ENCODE measurements around the gene GIMAP1. TPM values are rescaled to one million over a fixed set of nuclear protein-coding genes. Genes with fewer than 3 reads are reported as not detected.

The GIMAP1 gene
- total and polyA plus RNA-seq, 2 of the 8 experiments (the other 6 are each of a cell fraction or from before 2014, with no cell fraction given), result not detected

DNA sequence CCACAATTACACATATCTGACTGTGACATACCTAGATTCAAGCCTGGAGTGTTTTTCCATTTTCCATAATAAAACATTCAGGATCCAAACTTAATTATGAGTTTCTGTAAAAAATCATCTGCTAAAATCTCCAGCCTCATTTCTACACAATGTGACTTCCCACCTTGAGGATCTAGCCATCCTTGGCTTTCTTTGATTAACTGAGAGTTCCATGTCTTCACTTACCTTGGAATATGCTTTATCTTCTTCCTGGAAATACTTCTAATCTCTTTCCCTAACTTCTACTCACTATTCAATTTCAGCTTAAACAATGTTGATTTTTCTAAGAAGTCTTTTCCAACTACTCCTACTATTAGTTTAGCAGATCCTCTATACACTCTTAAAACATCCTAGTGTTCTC, 47.4 kb upstream of the GIMAP1 start:
- Histone ChIP-seq H3K9me3 (ENCODE audit: insufficient read depth in 2 of 2, low read depth in 1 of 2, low read length in 1 of 2) (peaks cover 0 to 3% of the 10 kb centered on the region in 2 experiments; a peak in 1 of 4 replicates), H3K9ac (replicated peaks in 1 of 4; ENCODE audit: extremely low read depth in 1 of 4, low read depth in 3 of 4, low read length in 3 of 4) (no peak overlapping the region), H3K14ac (ENCODE audit: insufficient read length) (no peak overlapping the region), H3K27ac (ENCODE audit: low read depth, low read length) (no peak overlapping the region), H3K23me2 (ENCODE audit: low read depth, low read length) (no peaks in the 10 kb centered on the region), H2AFZ (ENCODE audit: low read length) (no peak overlapping the region), H3K79me1 (ENCODE audit: low read depth, low read length) (no peaks in the 10 kb centered on the region), H2BK12ac (ENCODE audit: low read depth, low read length) (no peak overlapping the region), H2AK5ac (ENCODE audit: low read depth, low read length) (no peak overlapping the region), H3K79me2 (ENCODE audit: control insufficient read depth in 1 of 2, insufficient read depth in 2 of 2, low read length in 2 of 2) (no peaks in the 10 kb centered on the region), H3K23ac (ENCODE audit: insufficient read length) (no peak overlapping the region), H2BK20ac (ENCODE audit: low read length) (no peak overlapping the region), H4K20me1 (replicated peaks in 1 of 2; ENCODE audit: control insufficient read depth in 1 of 2, insufficient read depth in 2 of 2, low read length in 2 of 2) (no peaks in the 10 kb centered on the region), H2BK120ac (replicated peaks; ENCODE audit: low read depth, low read length) (no peak overlapping the region), H2BK5ac (ENCODE audit: low read depth, low read length) (no peak overlapping the region), H3K27me3 (replicated peaks in 1 of 4; ENCODE audit: control insufficient read depth in 3 of 4, extremely low read depth in 1 of 4, insufficient read depth in 3 of 4, low read length in 3 of 4) (no peaks in the 10 kb centered on the region), H3K4me2 (ENCODE audit: insufficient read depth in 1 of 2, low read depth in 2 of 2, low read length in 2 of 2) (no peak overlapping the region), H3K4me1 (replicated peaks in 1 of 4; ENCODE audit: control insufficient read depth in 3 of 4, insufficient read depth in 4 of 4, low read length in 3 of 4) (no peaks in the 10 kb centered on the region), H2BK15ac (ENCODE audit: low read length) (no peak overlapping the region), H4K8ac (ENCODE audit: extremely low read depth, insufficient read depth, low read length) (no peak overlapping the region), H3K18ac (ENCODE audit: extremely low read depth, low read length) (no peak overlapping the region), H3K56ac (replicated peaks; ENCODE audit: insufficient read length, low read depth, low read length) (no peak overlapping the region), H3K4me3 (ENCODE audit: extremely low read depth in 1 of 4, insufficient read depth in 2 of 4, low read depth in 3 of 4, low read length in 4 of 4) (no peak overlapping the region), H3K4ac (replicated peaks; ENCODE audit: insufficient read length, low read depth, low read length) (no peak overlapping the region), H4K91ac (replicated peaks; ENCODE audit: insufficient read length, low read length) (no peak overlapping the region), H4K5ac (ENCODE audit: insufficient read length, low read depth, low read length) (no peak overlapping the region), H3K36me3 (ENCODE audit: control insufficient read depth in 2 of 4, insufficient read depth in 4 of 4, low read length in 3 of 4) (no peaks in the 10 kb centered on the region)
- FAIRE-seq (no peak), DNase-seq (ENCODE audit: low read depth in 1 of 2, low spot score in 2 of 2) (no peak)
- CTCF ChIA-PET (ENCODE audit: partially characterized antibody), result interaction anchor here (0.8 to 1.2 kb wide), 2 partner anchors 10 to 21 kb away, joined by 3 to 4 read pairs; no protein-coding TSS in a partner anchor
- POLR2A ChIA-PET (ENCODE audit: partially characterized antibody), result no interaction called here
- no peak for TF ChIP-seq TAF7 (optimal IDR thresholded peaks at IDR 0.05; ENCODE audit: borderline replicate concordance, low read depth, low read length)
- no peak for TF ChIP-seq CHD2 (IDR thresholded peaks at IDR 0.05; ENCODE audit: low read length)
- TF ChIP-seq KDM1A (IDR thresholded peaks at IDR 0.05; ENCODE audit: borderline replicate concordance, low read length), result no peak
- no peak for TF ChIP-seq CHD1 (IDR thresholded peaks at IDR 0.05; ENCODE audit: low read depth, low read length)
- TF ChIP-seq, protein P1, sequence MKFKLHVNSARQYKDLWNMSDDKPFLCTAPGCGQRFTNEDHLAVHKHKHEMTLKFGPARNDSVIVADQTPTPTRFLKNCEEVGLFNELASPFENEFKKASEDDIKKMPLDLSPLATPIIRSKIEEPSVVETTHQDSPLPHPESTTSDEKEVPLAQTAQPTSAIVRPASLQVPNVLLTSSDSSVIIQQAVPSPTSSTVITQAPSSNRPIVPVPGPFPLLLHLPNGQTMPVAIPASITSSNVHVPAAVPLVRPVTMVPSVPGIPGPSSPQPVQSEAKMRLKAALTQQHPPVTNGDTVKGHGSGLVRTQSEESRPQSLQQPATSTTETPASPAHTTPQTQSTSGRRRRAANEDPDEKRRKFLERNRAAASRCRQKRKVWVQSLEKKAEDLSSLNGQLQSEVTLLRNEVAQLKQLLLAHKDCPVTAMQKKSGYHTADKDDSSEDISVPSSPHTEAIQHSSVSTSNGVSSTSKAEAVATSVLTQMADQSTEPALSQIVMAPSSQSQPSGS (IDR thresholded peaks at IDR 0.05; ENCODE audit: low read length), result no peak
- TF ChIP-seq BCL11A (IDR thresholded peaks at IDR 0.05; ENCODE audit: low read depth in 2 of 2, low read length in 2 of 2), result no peak
- TF ChIP-seq ASH2L (IDR thresholded peaks at IDR 0.05; ENCODE audit: low read length), result no peak

All from H1 (cell line).